ENCODE measurements around the gene KLHL3. TPM values are rescaled to one million over a fixed set of nuclear protein-coding genes. Genes with fewer than 3 reads are reported as not detected.

KLHL3 gene
- polyA plus RNA-seq, 1 of the 3 experiments (the other 2 are of a cell fraction), result 3.8 TPM

GRCh38 chr5:137750436-137750835 is 14.5 kb upstream of the KLHL3 start:
- peaks cover 28 to 32% of the 10 kb centered on the region in 2 experiments for H3K36me3 ChIP-seq (replicated peaks in 1 of 2; ENCODE audit: control insufficient read depth in 1 of 2, insufficient read depth in 2 of 2, low read length in 1 of 2)
- H4K20me1 ChIP-seq (ENCODE audit: insufficient read depth), result peaks cover 60% of the 10 kb centered on the region
- peaks cover 14% of the 10 kb centered on the region for H3F3A ChIP-seq (replicated peaks; ENCODE audit: insufficient read depth)
- TF ChIP-seq RXRA (IDR thresholded peaks at IDR 0.05; ENCODE audit: borderline replicate concordance, low read depth), result no peak
- TF ChIP-seq TEAD4 (IDR thresholded peaks at IDR 0.05; ENCODE audit: borderline replicate concordance, insufficient read depth), result no peak
- no peak for TF ChIP-seq FOXM1 (IDR thresholded peaks at IDR 0.05; ENCODE audit: low read depth)
- TF ChIP-seq, protein P1, sequence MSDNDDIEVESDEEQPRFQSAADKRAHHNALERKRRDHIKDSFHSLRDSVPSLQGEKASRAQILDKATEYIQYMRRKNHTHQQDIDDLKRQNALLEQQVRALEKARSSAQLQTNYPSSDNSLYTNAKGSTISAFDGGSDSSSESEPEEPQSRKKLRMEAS (IDR thresholded peaks at IDR 0.05; ENCODE audit: low read depth), result no peak
- no peak for TF ChIP-seq CHD2 (IDR thresholded peaks at IDR 0.05; ENCODE audit: low read length, partially characterized antibody)
- TF ChIP-seq FOXJ3 (CRISPR knock-in tag; IDR thresholded peaks at IDR 0.05), result no peak
- H3K9me2 ChIP-seq, result no peaks in the 10 kb centered on the region
- no peaks in the 10 kb centered on the region for H3K9me3 ChIP-seq
- H3K9ac ChIP-seq, result no peak overlapping the region
- CTCF ChIA-PET, result interaction anchor here (0.9 to 22.5 kb wide), 6 partner anchors 8 to 280 kb away, joined by 3 to 407 read pairs (median 10); no protein-coding TSS in a partner anchor
- DNase-seq, result no peak
- no peak overlapping the region for H3K4me3 ChIP-seq (ENCODE audit: low read depth in 2 of 2, low read length in 1 of 2)
- H3K4me2 ChIP-seq, result peak overlapping the region; percentile 96; the same call in 1 of the 2 replicates
- H2AFZ ChIP-seq (ENCODE audit: low read depth), result no peak overlapping the region
- POLR2A ChIA-PET, result no interaction called here
- peaks cover 59% of the 10 kb centered on the region for H3K79me2 ChIP-seq (ENCODE audit: insufficient read depth)
- H3K27ac ChIP-seq (ENCODE audit: low read depth in 2 of 2, low read length in 1 of 2), result no peak overlapping the region
- no peaks in the 10 kb centered on the region for H3K27me3 ChIP-seq (ENCODE audit: insufficient read depth)
- WGBS (ENCODE audit: low lambda C conversion rate), result 88% methylated on average over 1 of the region's 1 CpG
- peaks cover 0 to 6% of the 10 kb centered on the region in 2 experiments; a peak in 2 of 4 replicates for H3K4me1 ChIP-seq (ENCODE audit: control insufficient read depth in 1 of 2, insufficient read depth in 2 of 2, low read depth in 1 of 2, low read length in 1 of 2)

GRCh38 chr5:137747848-137748247 is 12.0 kb upstream of the KLHL3 start:
- H3K9me2 ChIP-seq, result no peaks in the 10 kb centered on the region
- ChIA-PET POLR2A (no interaction called here), CTCF (interaction anchor here (1.5 to 22.5 kb wide), 4 partner anchors 8 to 117 kb away, joined by 5 to 407 read pairs (median 12); partner anchors contain the start of gene KLHL3)
- WGBS (ENCODE audit: low lambda C conversion rate), result 100% methylated on average over 2 of the region's 2 CpGs
- no peak overlapping the region for H3K9ac ChIP-seq
- H4K20me1 ChIP-seq (ENCODE audit: insufficient read depth), result peaks cover 51% of the 10 kb centered on the region
- peaks cover 0 to 2% of the 10 kb centered on the region in 2 experiments; a peak in 1 of 4 replicates for H3K4me1 ChIP-seq (ENCODE audit: control insufficient read depth in 1 of 2, insufficient read depth in 2 of 2, low read depth in 1 of 2, low read length in 1 of 2)
- H3K27ac ChIP-seq (ENCODE audit: low read depth in 2 of 2, low read length in 1 of 2), result no peak overlapping the region
- H3K4me2 ChIP-seq, result no peak overlapping the region
- H3K36me3 ChIP-seq (replicated peaks in 1 of 2; ENCODE audit: control insufficient read depth in 1 of 2, insufficient read depth in 2 of 2, low read length in 1 of 2), result peaks cover 28 to 32% of the 10 kb centered on the region in 2 experiments
- peaks cover 9% of the 10 kb centered on the region for H3F3A ChIP-seq (replicated peaks; ENCODE audit: insufficient read depth)
- H3K79me2 ChIP-seq (ENCODE audit: insufficient read depth), result peaks cover 47% of the 10 kb centered on the region
- no peak for DNase-seq
- no peaks in the 10 kb centered on the region for H3K27me3 ChIP-seq (ENCODE audit: insufficient read depth)
- no peak overlapping the region for H2AFZ ChIP-seq (ENCODE audit: low read depth)
- TF ChIP-seq GATA2 (CRISPR knock-in tag; IDR thresholded peaks at IDR 0.05) (no peak), RCOR1 (IDR thresholded peaks at IDR 0.05; ENCODE audit: low read length) (no peak), FOSL2 (IDR thresholded peaks at IDR 0.05; ENCODE audit: borderline replicate concordance, low read depth) (no peak), GABPA (IDR thresholded peaks at IDR 0.05; ENCODE audit: low read depth) (no peak), TCF12 (IDR thresholded peaks at IDR 0.05) (no peak), USF2 (IDR thresholded peaks at IDR 0.05; ENCODE audit: borderline replicate concordance, low read depth, low read length) (no peak), MXI1 (IDR thresholded peaks at IDR 0.05; ENCODE audit: low read depth, low read length) (no peak), RAD21 (IDR thresholded peaks at IDR 0.05; ENCODE audit: low read length) (no peak), FOXM1 (IDR thresholded peaks at IDR 0.05; ENCODE audit: low read depth) (no peak), RXRA (IDR thresholded peaks at IDR 0.05; ENCODE audit: borderline replicate concordance, low read depth) (no peak), EP300 (IDR thresholded peaks at IDR 0.05; ENCODE audit: borderline replicate concordance in 1 of 2, low read depth in 1 of 2, low read length in 1 of 2) (no peak)
- TF ChIP-seq, protein P2, sequence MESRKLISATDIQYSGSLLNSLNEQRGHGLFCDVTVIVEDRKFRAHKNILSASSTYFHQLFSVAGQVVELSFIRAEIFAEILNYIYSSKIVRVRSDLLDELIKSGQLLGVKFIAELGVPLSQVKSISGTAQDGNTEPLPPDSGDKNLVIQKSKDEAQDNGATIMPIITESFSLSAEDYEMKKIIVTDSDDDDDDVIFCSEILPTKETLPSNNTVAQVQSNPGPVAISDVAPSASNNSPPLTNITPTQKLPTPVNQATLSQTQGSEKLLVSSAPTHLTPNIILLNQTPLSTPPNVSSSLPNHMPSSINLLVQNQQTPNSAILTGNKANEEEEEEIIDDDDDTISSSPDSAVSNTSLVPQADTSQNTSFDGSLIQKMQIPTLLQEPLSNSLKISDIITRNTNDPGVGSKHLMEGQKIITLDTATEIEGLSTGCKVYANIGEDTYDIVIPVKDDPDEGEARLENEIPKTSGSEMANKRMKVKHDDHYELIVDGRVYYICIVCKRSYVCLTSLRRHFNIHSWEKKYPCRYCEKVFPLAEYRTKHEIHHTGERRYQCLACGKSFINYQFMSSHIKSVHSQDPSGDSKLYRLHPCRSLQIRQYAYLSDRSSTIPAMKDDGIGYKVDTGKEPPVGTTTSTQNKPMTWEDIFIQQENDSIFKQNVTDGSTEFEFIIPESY (IDR thresholded peaks at IDR 0.05; ENCODE audit: borderline replicate concordance, low read depth), result no peak
- TF ChIP-seq, protein P3, sequence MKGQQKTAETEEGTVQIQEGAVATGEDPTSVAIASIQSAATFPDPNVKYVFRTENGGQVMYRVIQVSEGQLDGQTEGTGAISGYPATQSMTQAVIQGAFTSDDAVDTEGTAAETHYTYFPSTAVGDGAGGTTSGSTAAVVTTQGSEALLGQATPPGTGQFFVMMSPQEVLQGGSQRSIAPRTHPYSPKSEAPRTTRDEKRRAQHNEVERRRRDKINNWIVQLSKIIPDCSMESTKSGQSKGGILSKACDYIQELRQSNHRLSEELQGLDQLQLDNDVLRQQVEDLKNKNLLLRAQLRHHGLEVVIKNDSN (IDR thresholded peaks at IDR 0.05; ENCODE audit: borderline replicate concordance, low read depth), result no peak
- H3K9me3 ChIP-seq, result no peaks in the 10 kb centered on the region
- H3K4me3 ChIP-seq (ENCODE audit: low read depth in 2 of 2, low read length in 1 of 2), result no peak overlapping the region
